ENCODE measurements around the gene THBD. TPM values are rescaled to one million over a fixed set of nuclear protein-coding genes. Genes with fewer than 3 reads are reported as not detected.

THBD gene
- polyA plus RNA-seq, 1 experiment: 0.10 TPM

DNA sequence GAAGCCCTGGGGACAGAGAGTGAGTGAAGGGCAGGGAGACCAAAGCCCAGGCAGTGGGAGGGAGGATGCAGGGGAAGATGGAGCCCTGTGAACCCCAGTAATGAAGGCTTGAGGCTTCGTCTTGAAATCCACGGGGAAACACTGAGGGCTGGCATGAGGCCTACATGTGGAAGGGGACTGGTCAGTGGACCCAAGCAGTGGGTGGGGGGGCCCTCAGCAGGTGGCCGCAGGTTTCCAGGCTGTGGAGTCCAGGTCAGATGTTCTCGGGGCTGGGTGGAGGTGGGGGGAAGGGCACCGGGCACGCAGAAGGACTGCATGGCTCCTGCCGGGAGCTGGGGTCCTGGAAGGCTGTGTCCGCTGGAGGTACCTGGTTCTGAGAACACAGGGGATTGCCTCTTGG, 39.4 kb upstream of the THBD start:
- CTCF ChIA-PET: no interaction called here
- DNase-seq (ENCODE audit: low read depth, low spot score): no peak
- Histone ChIP-seq H3K4me3 (ENCODE audit: low read depth, low read length) (no peak overlapping the region), H3K9me3 (ENCODE audit: control insufficient read depth, insufficient read depth, low read length) (no peaks in the 10 kb centered on the region; the same call in 1 of the 2 replicates), H3K27ac (ENCODE audit: low read depth, low read length) (no peak overlapping the region), H3K27me3 (ENCODE audit: control insufficient read depth, insufficient read depth, low read length) (peaks cover 25% of the 10 kb centered on the region)
- TF ChIP-seq, protein P1, sequence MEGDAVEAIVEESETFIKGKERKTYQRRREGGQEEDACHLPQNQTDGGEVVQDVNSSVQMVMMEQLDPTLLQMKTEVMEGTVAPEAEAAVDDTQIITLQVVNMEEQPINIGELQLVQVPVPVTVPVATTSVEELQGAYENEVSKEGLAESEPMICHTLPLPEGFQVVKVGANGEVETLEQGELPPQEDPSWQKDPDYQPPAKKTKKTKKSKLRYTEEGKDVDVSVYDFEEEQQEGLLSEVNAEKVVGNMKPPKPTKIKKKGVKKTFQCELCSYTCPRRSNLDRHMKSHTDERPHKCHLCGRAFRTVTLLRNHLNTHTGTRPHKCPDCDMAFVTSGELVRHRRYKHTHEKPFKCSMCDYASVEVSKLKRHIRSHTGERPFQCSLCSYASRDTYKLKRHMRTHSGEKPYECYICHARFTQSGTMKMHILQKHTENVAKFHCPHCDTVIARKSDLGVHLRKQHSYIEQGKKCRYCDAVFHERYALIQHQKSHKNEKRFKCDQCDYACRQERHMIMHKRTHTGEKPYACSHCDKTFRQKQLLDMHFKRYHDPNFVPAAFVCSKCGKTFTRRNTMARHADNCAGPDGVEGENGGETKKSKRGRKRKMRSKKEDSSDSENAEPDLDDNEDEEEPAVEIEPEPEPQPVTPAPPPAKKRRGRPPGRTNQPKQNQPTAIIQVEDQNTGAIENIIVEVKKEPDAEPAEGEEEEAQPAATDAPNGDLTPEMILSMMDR (IDR thresholded peaks at IDR 0.05; ENCODE audit: low read depth, low read length): no peak
- POLR2A ChIA-PET: no interaction called here

DNA sequence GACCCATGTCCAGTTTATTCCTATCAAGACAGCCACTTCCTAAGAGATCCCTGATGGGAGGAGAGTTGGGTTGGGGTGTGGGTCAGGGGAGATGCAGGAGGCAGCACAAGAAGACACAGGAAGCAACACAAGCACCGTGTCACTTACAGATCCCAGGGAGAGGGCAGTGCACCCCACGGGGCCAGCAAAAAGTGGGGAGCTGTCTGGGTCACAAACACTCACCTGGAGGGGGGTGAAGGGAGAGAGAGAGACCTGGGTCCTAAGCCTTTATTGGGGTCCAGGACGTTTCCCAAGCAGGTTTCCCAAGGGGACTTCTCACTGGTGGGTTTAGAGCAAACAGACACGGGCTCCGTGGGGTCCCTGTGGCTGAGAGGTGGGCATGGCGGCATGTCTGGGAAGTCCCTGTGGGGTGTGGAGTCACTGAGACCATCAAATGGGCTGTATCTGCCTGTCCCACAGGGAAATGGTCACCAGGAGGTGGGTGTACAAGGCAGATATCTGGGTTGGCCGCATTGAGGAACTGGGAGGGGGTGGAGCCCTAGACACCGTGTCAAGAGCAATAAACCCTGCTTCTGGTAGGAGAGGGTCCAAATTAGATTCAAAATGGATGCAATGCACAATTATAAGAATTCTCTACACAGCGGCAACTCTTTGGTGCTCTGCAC, 38.2 kb upstream of the THBD start:
- no peaks in the 10 kb centered on the region; the same call in 1 of the 2 replicates for H3K9me3 ChIP-seq (ENCODE audit: control insufficient read depth, insufficient read depth, low read length)
- H3K27me3 ChIP-seq (ENCODE audit: control insufficient read depth, insufficient read depth, low read length): peaks cover 18% of the 10 kb centered on the region
- TF ChIP-seq, protein P1 (IDR thresholded peaks at IDR 0.05; ENCODE audit: low read depth, low read length): no peak
- POLR2A ChIA-PET: no interaction called here
- no peak for DNase-seq (ENCODE audit: low read depth, low spot score)
- H3K27ac ChIP-seq (ENCODE audit: low read depth, low read length): no peak overlapping the region
- no peak overlapping the region for H3K4me3 ChIP-seq (ENCODE audit: low read depth, low read length)
- CTCF ChIA-PET: no interaction called here

DNA sequence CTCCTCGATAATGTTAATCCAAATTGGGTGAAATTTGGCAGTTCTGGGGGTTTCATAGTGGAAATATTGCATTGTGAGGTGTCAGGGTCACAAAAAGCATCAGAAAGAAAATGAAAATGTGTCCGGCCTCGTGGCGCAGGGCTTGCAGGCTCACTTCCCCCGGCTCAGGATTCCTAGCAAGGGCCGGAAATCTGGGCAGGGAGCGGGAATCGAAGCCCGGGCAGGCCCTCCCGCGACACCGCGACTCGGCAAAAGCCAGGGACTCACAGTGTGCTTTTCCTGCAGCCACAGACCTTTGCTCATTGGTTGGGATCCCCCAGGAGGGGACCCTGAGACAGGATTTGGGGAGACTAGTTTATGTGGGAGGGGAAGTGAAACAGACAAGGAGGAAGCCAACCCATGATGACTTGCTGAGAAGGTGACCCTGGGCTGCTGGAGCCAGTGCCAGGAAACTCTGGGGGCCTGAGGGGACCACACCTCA, 37.5 kb upstream of the THBD start:
- peaks cover 10% of the 10 kb centered on the region for H3K27me3 ChIP-seq (ENCODE audit: control insufficient read depth, insufficient read depth, low read length)
- CTCF ChIA-PET: no interaction called here
- H3K27ac ChIP-seq (ENCODE audit: low read depth, low read length): no peak overlapping the region
- no peaks in the 10 kb centered on the region; the same call in 1 of the 2 replicates for H3K9me3 ChIP-seq (ENCODE audit: control insufficient read depth, insufficient read depth, low read length)
- TF ChIP-seq, protein P1 (IDR thresholded peaks at IDR 0.05; ENCODE audit: low read depth, low read length): no peak
- DNase-seq (ENCODE audit: low read depth, low spot score): no peak
- H3K4me3 ChIP-seq (ENCODE audit: low read depth, low read length): no peak overlapping the region
- POLR2A ChIA-PET: no interaction called here

DNA sequence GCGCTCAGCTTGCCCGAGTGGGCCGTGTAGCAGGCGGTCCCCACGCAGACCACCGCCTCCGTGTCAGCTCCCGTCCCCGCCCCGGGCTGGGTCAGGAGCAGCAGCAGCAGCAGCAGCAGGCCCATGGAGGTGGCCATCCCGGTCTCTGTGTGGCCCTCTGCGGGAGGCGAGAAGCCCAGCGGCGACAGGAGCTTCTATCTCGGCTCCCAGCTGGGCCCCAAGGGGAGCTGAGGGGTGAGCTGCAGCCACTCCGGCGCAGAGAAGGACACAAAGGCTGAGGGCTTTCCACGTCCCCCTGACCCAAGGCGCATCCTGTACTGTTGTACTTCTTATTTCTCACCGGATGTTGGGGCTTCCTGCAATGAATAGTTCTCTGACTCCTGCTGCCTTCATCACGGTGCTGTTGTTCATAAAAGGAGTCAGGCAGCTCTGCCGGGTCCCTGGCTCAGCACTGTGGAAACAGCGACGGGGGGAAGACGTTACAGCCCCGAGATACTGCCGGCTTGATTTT, 36.6 kb upstream of the THBD start, which contains the start of gene CD93:
TSS of gene CD93 (minus strand) at position 269 of the 511 bp plus-strand sequence. CDS start at position 137, 132 bp downstream.
- POLR2A ChIA-PET: no interaction called here
- H3K27ac ChIP-seq (ENCODE audit: low read depth, low read length): no peak within 1 kb of the TSS
- DNase-seq (ENCODE audit: low read depth, low spot score): no peak
- H3K4me3 ChIP-seq (ENCODE audit: low read depth, low read length): no peak within 1 kb of the TSS
- peaks cover 7% of the 10 kb centered on the region for H3K27me3 ChIP-seq (ENCODE audit: control insufficient read depth, insufficient read depth, low read length)
- TF ChIP-seq, protein P1 (IDR thresholded peaks at IDR 0.05; ENCODE audit: low read depth, low read length): no peak
- CTCF ChIA-PET: no interaction called here
- H3K9me3 ChIP-seq (ENCODE audit: control insufficient read depth, insufficient read depth, low read length): no peaks in the 10 kb centered on the region; the same call in 1 of the 2 replicates

DNA sequence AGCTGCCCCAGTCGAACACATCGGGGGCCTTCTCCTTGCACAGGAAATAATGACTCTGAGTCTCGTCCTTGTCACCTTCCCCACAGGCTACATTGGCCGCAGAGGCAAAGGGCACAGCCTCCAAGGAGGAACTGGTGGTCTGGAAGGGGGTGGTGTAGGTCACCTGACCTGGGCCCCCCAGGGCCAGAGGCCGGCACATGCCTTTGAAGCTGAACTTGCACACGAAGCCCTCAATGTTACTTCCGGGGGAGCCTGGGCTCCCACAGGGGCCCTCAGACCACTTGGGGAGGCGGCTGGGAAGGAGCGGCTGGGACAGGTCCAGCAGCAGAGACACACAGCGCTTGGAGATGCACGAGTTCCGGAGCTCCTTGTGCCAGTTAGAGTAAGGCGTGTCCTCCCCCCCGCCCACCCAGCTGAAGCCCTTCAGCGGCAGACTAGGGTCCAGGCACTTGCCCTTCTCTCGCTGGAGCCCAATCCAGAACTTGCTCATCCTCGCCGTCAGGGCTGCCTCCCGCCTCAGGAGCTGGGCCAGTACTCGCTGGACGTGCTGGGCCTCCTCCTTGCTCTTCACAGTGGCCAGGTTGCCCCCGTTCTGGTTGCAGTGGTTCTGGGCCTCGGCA, 36.1 kb upstream of the THBD start:
- ChIA-PET POLR2A (no interaction called here), CTCF (no interaction called here)
- Histone ChIP-seq H3K9me3 (ENCODE audit: control insufficient read depth, insufficient read depth, low read length) (no peaks in the 10 kb centered on the region; the same call in 1 of the 2 replicates), H3K4me3 (ENCODE audit: low read depth, low read length) (no peak overlapping the region), H3K27ac (ENCODE audit: low read depth, low read length) (no peak overlapping the region), H3K27me3 (ENCODE audit: control insufficient read depth, insufficient read depth, low read length) (peaks cover 11% of the 10 kb centered on the region)
- TF ChIP-seq, protein P1 (IDR thresholded peaks at IDR 0.05; ENCODE audit: low read depth, low read length): no peak
- no peak for DNase-seq (ENCODE audit: low read depth, low spot score)
